ENCODE data around the gene BCAP31. TPM values are rescaled to one million over a fixed set of nuclear protein-coding genes. Genes with fewer than 3 reads are reported as not detected.

The BCAP31 gene
- total RNA-seq, 2 experiments from 2014 or later, result 97.6 to 102 TPM

GRCh38 chrX:153726286-153727122 lies 2.3 kb upstream of the BCAP31 start:
- Mint-ChIP-seq H3K4me1 (ENCODE audit: low read depth) (peaks cover 22% of the 10 kb centered on the region), H3K9me3 (peaks cover under 1% of the 10 kb centered on the region), H3K36me3 (ENCODE audit: low read depth) (peaks cover 12% of the 10 kb centered on the region), H3K27ac (no peak overlapping the region), H3K27me3 (no peaks in the 10 kb centered on the region), H3K4me3 (peak overlapping the region; percentile 56)
- ChIA-PET CTCF (interaction anchor here (1.1 kb wide), 1 partner anchor 28 kb away, joined by 3 read pairs; no protein-coding TSS in a partner anchor), POLR2A (interaction anchor here (0.6 to 1.2 kb wide), 2 partner anchors 68 to 163 kb away, joined by 3 to 4 read pairs; partner anchors contain the start of genes IDH3G and SSR4)
- intact Hi-C loops (cut with micrococcal nuclease), result no loop called here
- TF ChIP-seq CTCF (IDR thresholded peaks at IDR 0.05), result no peak
- DNase-seq, result peak; percentile 56
- no peak for ATAC-seq

- no peaks in the 10 kb centered on the region for H3K27me3 Mint-ChIP-seq
- POLR2A ChIA-PET, result interaction anchor here (0.6 to 1.2 kb wide), 2 partner anchors 68 to 163 kb away, joined by 3 to 4 read pairs; partner anchors contain the start of genes IDH3G and SSR4
- peaks cover 17% of the 10 kb centered on the region for H3K4me1 Mint-ChIP-seq (ENCODE audit: low read depth)
- intact Hi-C loops (cut with micrococcal nuclease), result no loop called here
- no peak overlapping the region for H3K27ac Mint-ChIP-seq
- H3K9me3 Mint-ChIP-seq, result no peaks in the 10 kb centered on the region
- CTCF ChIA-PET, result no interaction called here
- no peak for TF ChIP-seq CTCF (IDR thresholded peaks at IDR 0.05)
- DNase-seq, result no peak
- H3K4me3 Mint-ChIP-seq, result peak overlapping the region; percentile 56
- ATAC-seq, result no peak
- H3K36me3 Mint-ChIP-seq (ENCODE audit: low read depth), result peaks cover 13% of the 10 kb centered on the region
These were observed 1.7 kb upstream of the BCAP31 start for GRCh38 chrX:153725832-153726285.

GRCh38 chrX:153725039-153725831 lies 1.0 kb upstream of the BCAP31 start:
- H3K36me3 Mint-ChIP-seq (ENCODE audit: low read depth), result peaks cover 18% of the 10 kb centered on the region
- H3K27ac Mint-ChIP-seq, result no peak overlapping the region
- no peaks in the 10 kb centered on the region for H3K9me3 Mint-ChIP-seq
- no peak for TF ChIP-seq CTCF (IDR thresholded peaks at IDR 0.05)
- peak; percentile 1 for ATAC-seq
- peak; percentile 27 for DNase-seq
- ChIA-PET CTCF (no interaction called here), POLR2A (interaction anchor here (1.2 kb wide), 1 partner anchor 69 kb away, joined by 3 read pairs; the partner anchor contains the start of genes IDH3G and SSR4)
- no peaks in the 10 kb centered on the region for H3K27me3 Mint-ChIP-seq
- intact Hi-C loops (cut with micrococcal nuclease), result no loop called here
- H3K4me1 Mint-ChIP-seq (ENCODE audit: low read depth), result peaks cover 19% of the 10 kb centered on the region
- H3K4me3 Mint-ChIP-seq, result peak overlapping the region; percentile 65

GRCh38 chrX:153723351-153724251 lies 586 bp downstream of the BCAP31 start:
- TF ChIP-seq CTCF (IDR thresholded peaks at IDR 0.05), result no peak
- Mint-ChIP-seq H3K4me3 (peak overlapping the region; percentile 89), H3K4me1 (ENCODE audit: low read depth) (peaks cover 26% of the 10 kb centered on the region), H3K27me3 (no peaks in the 10 kb centered on the region), H3K9me3 (no peaks in the 10 kb centered on the region), H3K36me3 (ENCODE audit: low read depth) (peaks cover 26% of the 10 kb centered on the region), H3K27ac (peak overlapping the region; percentile 88)
- ATAC-seq (peak; percentile 18), DNase-seq (peak; percentile 73)
- intact Hi-C loops (cut with micrococcal nuclease), result no loop called here
- POLR2A ChIA-PET, result interaction anchor here (0.8 kb wide), 1 partner anchor 14 kb away, joined by 3 read pairs; no protein-coding TSS in a partner anchor
- CTCF ChIA-PET, result interaction anchor here (0.7 to 1.6 kb wide), 2 partner anchors 8 to 14 kb away, joined by 4 read pairs; no protein-coding TSS in a partner anchor
